ENCODE measurements around the gene NOL4L. TPM values are rescaled to one million over a fixed set of nuclear protein-coding genes. Genes with fewer than 3 reads are reported as not detected.
A peak's percentile ranks its signal among the peaks of the same experiment; 100 is the strongest.

Gene NOL4L
- total RNA-seq, 1 experiment from 2014 or later, result 31.7 TPM

- H2AFZ ChIP-seq (ENCODE audit: low read length), result no peak overlapping the region
- no peak overlapping the region for H3K4me2 ChIP-seq (ENCODE audit: insufficient read depth, insufficient read length, low read length)
- H3K9me3 Mint-ChIP-seq, result no peaks in the 10 kb centered on the region; a peak in 2 of 5 replicates
Observed at GRCh38 chr20:32598606-32599005, 13.5 kb upstream of the NOL4L start.

More at GRCh38 chr20:32598606-32599005, 13.5 kb upstream of the NOL4L start:
- Histone ChIP-seq H3K27me3 (ENCODE audit: insufficient read depth, low read length) (no peaks in the 10 kb centered on the region), H4K5ac (ENCODE audit: insufficient read length, low read depth, low read length) (no peak overlapping the region), H3K14ac (ENCODE audit: insufficient read depth, low read length) (no peak overlapping the region), H3K9ac (ENCODE audit: extremely low read depth, insufficient read length, low read length) (no peak overlapping the region), H3K9me3 (ENCODE audit: control insufficient read depth, low read depth, low read length) (no peaks in the 10 kb centered on the region), H3K79me1 (ENCODE audit: insufficient read depth, low read depth, low read length, poor library complexity, severe bottlenecking) (no peaks in the 10 kb centered on the region), H2BK5ac (ENCODE audit: insufficient read length, low read length) (no peak overlapping the region), H2AK5ac (ENCODE audit: insufficient read length, low read length) (no peak overlapping the region), H2BK120ac (ENCODE audit: low read depth, low read length, poor library complexity, severe bottlenecking) (no peak overlapping the region), H3K79me2 (ENCODE audit: insufficient read depth, low read length) (no peaks in the 10 kb centered on the region), H4K91ac (ENCODE audit: insufficient read length, low read depth, low read length) (no peak overlapping the region), H3K4ac (ENCODE audit: low read depth, low read length) (no peak overlapping the region), H3K18ac (ENCODE audit: insufficient read length, low read depth, low read length) (no peak overlapping the region), H3K23ac (ENCODE audit: insufficient read length, low read depth, low read length) (no peak overlapping the region), H2BK12ac (ENCODE audit: insufficient read length, low read depth, low read length) (no peak overlapping the region), H4K20me1 (ENCODE audit: control insufficient read depth, insufficient read depth, insufficient read length) (no peaks in the 10 kb centered on the region), H3K4me1 (ENCODE audit: insufficient read depth, low read length) (no peaks in the 10 kb centered on the region), H3K56ac (ENCODE audit: insufficient read length, low read depth, low read length) (no peak overlapping the region), H3K23me2 (ENCODE audit: insufficient read length, low read depth, low read length, poor library complexity, severe bottlenecking) (no peaks in the 10 kb centered on the region), H2BK20ac (ENCODE audit: low read depth, low read length, poor library complexity, severe bottlenecking) (no peak overlapping the region), H3K27ac (ENCODE audit: insufficient read length, low read depth, low read length) (no peak overlapping the region), H3T11ph (ENCODE audit: low read length) (no peak overlapping the region), H4K8ac (replicated peaks; ENCODE audit: insufficient read length, low read depth, low read length) (no peak overlapping the region), H2BK15ac (ENCODE audit: low read depth, low read length) (no peak overlapping the region)
- Mint-ChIP-seq H3K4me3 (no peak overlapping the region), H3K27me3 (ENCODE audit: low read depth) (peaks cover 21% of the 10 kb centered on the region), H3K27ac (peak overlapping the region in 1 of 3 experiments; percentile 43; a peak in 1 of 7 replicates), H3K4me1 (peaks cover 0 to 13% of the 10 kb centered on the region in 2 experiments; a peak in 2 of 4 replicates), H3K36me3 (ENCODE audit: insufficient read depth in 1 of 3, low read depth in 3 of 3) (no peaks in the 10 kb centered on the region)
- no CpG with 5 or more reads among the region's 7 CpGs for WGBS (ENCODE audit: extremely low coverage, insufficient read length, low lambda C conversion rate)
- TF ChIP-seq CTCF (conservative IDR thresholded peaks at IDR 0.05), result no peak
- no peak for DNase-seq
